ENCODE measurements around the gene JUN. TPM values are rescaled to one million over a fixed set of nuclear protein-coding genes. Genes with fewer than 3 reads are reported as not detected.
A peak's percentile ranks its signal among the peaks of the same experiment; 100 is the strongest.

JUN gene
- total RNA-seq, 2 experiments from 2014 or later = 26.1 to 26.3 TPM

DNA sequence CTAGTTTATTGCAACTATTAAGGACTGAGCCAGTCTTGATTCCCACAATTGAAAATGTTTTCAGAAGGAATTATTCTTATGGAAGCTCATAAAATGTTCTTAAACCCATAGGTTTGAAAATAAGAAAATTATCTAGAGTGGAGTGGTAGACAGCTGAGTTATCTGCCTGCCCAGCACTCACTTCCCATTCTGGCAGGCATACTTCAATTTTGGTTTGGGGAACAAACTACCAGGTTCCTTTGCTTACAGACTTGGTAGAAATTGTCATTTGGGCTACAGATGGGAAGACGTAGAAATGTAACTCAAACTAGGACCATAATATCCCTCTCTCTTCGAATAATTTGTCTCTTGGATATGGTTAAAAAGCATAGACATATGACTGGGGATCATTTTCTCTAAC, 18.4 kb downstream of the JUN start:
- Mint-ChIP-seq H3K9me3 (no peaks in the 10 kb centered on the region), H3K27me3 (peaks cover 12% of the 10 kb centered on the region), H3K4me3 (no peak overlapping the region), H3K27ac (no peak overlapping the region), H3K36me3 (no peaks in the 10 kb centered on the region), H3K4me1 (no peaks in the 10 kb centered on the region)
- no peak for DNase-seq

DNA sequence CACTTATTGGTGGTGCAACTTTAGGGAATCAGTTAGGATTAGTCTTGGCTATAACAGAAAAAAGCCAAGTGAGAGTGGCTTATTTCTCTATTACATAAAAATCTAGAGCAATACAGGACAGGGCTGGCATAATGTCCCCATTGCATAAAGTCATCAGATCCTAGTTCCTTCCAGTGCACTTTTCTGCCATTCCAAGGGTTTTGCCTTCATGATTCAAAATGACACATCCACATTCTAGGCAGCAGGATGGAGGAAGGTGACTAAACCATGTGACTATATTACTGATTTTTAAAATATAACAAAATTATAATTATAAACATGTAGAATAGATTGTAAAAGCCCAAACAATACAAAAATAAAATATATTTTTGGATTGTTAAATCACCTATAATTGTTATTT, 18.8 kb downstream of the JUN start:
- H3K27me3 Mint-ChIP-seq = peaks cover 12% of the 10 kb centered on the region
- no peak for DNase-seq
- no peaks in the 10 kb centered on the region for H3K4me1 Mint-ChIP-seq
- H3K27ac Mint-ChIP-seq = no peak overlapping the region
- no peaks in the 10 kb centered on the region for H3K36me3 Mint-ChIP-seq
- H3K4me3 Mint-ChIP-seq = no peak overlapping the region
- no peaks in the 10 kb centered on the region for H3K9me3 Mint-ChIP-seq

DNA sequence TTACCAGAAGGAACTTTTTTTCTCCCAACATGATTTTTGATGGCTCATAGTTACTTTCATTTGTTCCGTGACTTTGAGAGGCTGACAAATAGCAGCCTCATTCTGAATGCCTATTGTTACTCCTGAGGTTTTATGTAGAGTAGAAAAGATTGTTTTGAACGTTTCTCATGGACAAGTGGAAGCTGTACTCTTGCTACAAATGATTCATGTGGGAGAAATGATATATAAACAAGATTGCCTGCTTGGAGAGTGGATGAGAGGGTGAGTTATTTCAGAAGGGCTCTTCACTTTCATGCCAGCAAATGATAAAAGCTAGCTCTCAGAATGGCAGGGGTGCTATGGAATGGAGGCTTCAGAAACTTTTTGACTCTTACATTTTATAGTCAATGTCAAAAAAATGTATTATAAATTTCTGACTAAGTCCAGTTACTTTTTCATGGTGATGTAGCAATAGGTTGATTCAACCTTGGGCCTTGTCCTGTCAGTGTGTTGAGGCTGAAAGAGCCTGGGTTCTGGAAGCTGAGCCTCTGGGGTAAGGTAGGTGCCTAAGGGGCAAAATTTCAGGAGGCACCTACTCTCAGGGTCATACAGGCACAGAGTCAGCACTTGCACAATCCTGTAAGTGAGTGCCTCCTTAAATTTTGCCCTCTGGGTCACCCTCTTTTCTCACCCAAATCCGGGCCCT, 19.4 kb downstream of the JUN start:
- Mint-ChIP-seq H3K27ac (no peak overlapping the region), H3K4me3 (no peak overlapping the region)

DNA sequence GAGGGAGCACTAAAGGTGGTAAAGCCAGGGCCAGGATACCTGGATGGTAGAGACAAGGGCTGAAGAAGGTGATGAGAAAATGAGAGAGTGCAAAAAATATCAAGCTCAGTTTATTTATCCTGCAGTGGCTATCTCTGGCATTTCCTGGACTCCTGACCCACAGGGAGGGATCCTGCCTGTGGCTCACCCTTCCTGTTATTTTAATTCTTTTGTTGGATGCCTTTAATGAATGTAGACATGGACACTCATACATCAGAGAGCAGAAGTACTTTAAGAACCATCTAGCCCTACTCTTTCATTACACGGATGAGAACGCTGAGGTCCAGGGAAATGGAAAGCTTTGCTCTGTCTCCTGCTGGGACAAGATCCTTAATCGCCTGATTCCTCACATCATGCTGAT, 20.6 kb downstream of the JUN start:
- H3K27me3 Mint-ChIP-seq = peaks cover 9% of the 10 kb centered on the region
- no peaks in the 10 kb centered on the region for H3K9me3 Mint-ChIP-seq
- no peak overlapping the region for H3K27ac Mint-ChIP-seq
- no peaks in the 10 kb centered on the region for H3K4me1 Mint-ChIP-seq
- H3K36me3 Mint-ChIP-seq = no peaks in the 10 kb centered on the region
- no peak for DNase-seq
- H3K4me3 Mint-ChIP-seq = no peak overlapping the region

More for the DNA sequence above, 19.4 kb downstream of the JUN start:
- Mint-ChIP-seq H3K36me3 (no peaks in the 10 kb centered on the region), H3K9me3 (no peaks in the 10 kb centered on the region), H3K4me1 (no peaks in the 10 kb centered on the region), H3K27me3 (peaks cover 9% of the 10 kb centered on the region)
- no peak for DNase-seq

DNA sequence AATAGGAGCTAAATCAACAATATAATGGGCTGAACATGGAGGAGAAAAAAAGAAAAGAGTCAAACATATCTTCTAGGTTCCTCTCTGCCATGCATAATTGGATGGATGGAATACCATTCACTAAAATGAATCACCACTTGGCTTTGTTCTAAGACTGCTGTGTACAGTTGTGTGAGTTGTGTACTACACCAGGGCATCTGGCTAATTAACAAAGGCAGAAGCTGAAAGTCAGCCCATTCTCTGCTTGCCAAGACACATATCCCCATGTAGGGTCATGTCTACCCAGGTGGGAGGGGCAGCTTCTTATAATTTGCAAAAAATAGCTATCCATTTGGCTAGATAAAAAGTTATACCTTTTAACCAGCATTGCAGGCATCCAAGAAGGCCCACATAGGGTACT, 21.0 kb downstream of the JUN start:
- Mint-ChIP-seq H3K36me3 (no peaks in the 10 kb centered on the region), H3K27ac (no peak overlapping the region), H3K4me1 (no peaks in the 10 kb centered on the region), H3K4me3 (no peak overlapping the region), H3K9me3 (no peaks in the 10 kb centered on the region), H3K27me3 (peaks cover 9% of the 10 kb centered on the region)
- no peak for DNase-seq

- Mint-ChIP-seq H3K27me3 (no peaks in the 10 kb centered on the region), H3K27ac (peak overlapping the region; percentile 84), H3K4me1 (peaks cover 38% of the 10 kb centered on the region), H3K9me3 (peaks cover 12% of the 10 kb centered on the region), H3K36me3 (peaks cover 23% of the 10 kb centered on the region), H3K4me3 (peak overlapping the region; percentile 13)
- DNase-seq = peak; percentile 53
Measured at GRCh38 chr1:58755468-58755872, 28.4 kb downstream of the JUN start.

GRCh38 chr1:58754683-58755467, 29.0 kb downstream of the JUN start:
- DNase-seq = no peak
- no peaks in the 10 kb centered on the region for H3K27me3 Mint-ChIP-seq
- H3K9me3 Mint-ChIP-seq = peaks cover 12% of the 10 kb centered on the region
- peaks cover 38% of the 10 kb centered on the region for H3K4me1 Mint-ChIP-seq
- peak overlapping the region; percentile 13 for H3K4me3 Mint-ChIP-seq
- peaks cover 23% of the 10 kb centered on the region for H3K36me3 Mint-ChIP-seq
- peak overlapping the region; percentile 84 for H3K27ac Mint-ChIP-seq

DNA sequence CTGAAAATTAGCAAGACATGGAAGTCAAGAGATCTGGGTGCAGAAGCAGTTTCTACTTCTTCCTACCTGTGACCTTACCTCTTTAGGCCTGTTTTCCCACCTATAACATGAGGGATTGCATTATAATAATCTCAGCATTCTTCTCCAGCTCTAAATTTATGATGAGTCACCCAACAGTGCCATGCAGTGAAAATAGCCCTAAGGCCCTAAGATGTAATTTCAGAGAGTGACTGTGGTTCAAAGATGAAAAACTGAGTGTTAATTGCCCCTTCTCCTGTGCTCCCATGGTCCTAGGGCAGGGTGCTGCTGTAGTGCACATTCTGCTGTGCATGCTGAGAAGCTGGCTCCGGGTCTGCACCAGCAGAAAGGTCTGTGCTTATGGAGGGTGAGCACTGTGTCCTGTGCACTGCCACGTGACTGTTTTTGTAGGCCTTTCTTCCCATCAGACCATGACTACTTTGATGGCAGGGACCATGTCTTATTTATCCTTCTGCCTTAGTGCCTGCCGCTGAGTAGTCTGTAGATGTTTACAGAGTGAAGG, 29.7 kb downstream of the JUN start:
- H3K4me1 Mint-ChIP-seq = peaks cover 38% of the 10 kb centered on the region

DNA sequence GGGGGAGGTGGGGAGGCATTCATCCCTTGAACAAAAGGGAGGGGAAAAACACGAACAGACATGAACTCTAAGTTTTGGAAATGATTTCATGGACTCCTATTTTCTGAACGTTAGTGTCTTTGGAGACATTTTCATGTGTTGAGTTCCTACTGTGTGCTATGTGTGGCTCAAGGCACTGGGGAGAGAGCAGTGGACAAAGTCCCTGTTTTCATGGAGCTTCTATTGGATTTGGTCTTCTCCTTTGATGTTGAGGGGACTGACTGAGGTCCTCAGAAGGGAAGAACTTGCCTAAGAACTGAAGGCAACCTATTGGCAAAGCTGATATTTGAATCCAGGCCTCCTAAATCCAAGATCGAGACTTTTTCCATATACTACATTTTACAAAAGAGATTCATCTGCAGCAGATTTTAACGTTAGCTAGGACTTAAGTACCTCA, 30.4 kb downstream of the JUN start:
- DNase-seq = no peak
- Mint-ChIP-seq H3K9me3 (peaks cover 12% of the 10 kb centered on the region), H3K27ac (no peak overlapping the region), H3K4me1 (peaks cover 38% of the 10 kb centered on the region), H3K36me3 (peaks cover 23% of the 10 kb centered on the region), H3K27me3 (no peaks in the 10 kb centered on the region), H3K4me3 (no peak overlapping the region)

More for the DNA sequence above, 29.7 kb downstream of the JUN start:
- Mint-ChIP-seq H3K4me3 (no peak overlapping the region), H3K36me3 (peaks cover 23% of the 10 kb centered on the region), H3K9me3 (peaks cover 12% of the 10 kb centered on the region), H3K27ac (peak overlapping the region; percentile 84), H3K27me3 (no peaks in the 10 kb centered on the region)
- DNase-seq = no peak

DNA sequence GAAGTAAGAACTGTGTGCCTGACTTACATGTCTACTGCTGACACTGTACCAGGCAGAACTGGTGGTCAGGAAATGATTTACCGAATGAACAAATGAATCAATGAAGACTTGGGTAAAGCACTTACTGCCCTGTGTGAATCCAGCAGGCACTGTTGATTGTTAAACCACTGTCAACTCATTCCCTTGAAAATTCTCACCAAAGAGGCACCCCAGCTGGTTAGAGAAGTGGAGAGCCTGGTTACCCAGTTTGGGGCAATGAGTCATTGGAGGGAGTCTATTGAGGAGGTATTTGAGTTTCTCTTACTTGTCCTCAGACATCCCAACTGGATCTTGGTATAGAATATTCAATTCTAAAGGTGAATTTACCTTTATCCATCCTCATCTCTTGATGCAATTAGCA, 34.2 kb downstream of the JUN start:
- Mint-ChIP-seq H3K27me3 (no peaks in the 10 kb centered on the region), H3K36me3 (peaks cover 7% of the 10 kb centered on the region), H3K4me3 (no peak overlapping the region), H3K9me3 (peaks cover 2% of the 10 kb centered on the region), H3K27ac (no peak overlapping the region), H3K4me1 (peaks cover 15% of the 10 kb centered on the region)
- DNase-seq = no peak

- peaks cover 7% of the 10 kb centered on the region for H3K4me1 Mint-ChIP-seq
Measured at GRCh38 chr1:58748666-58749065, 35.2 kb downstream of the JUN start.

GRCh38 chr1:58746757-58747156, 37.1 kb downstream of the JUN start:
- no peaks in the 10 kb centered on the region for H3K9me3 Mint-ChIP-seq
- no peak for DNase-seq
- no peak overlapping the region for H3K4me3 Mint-ChIP-seq
- no peaks in the 10 kb centered on the region for H3K27me3 Mint-ChIP-seq
- no peak overlapping the region for H3K27ac Mint-ChIP-seq
- H3K36me3 Mint-ChIP-seq = no peaks in the 10 kb centered on the region
- H3K4me1 Mint-ChIP-seq = no peaks in the 10 kb centered on the region

More at GRCh38 chr1:58748666-58749065, 35.2 kb downstream of the JUN start:
- no peak for DNase-seq
- H3K4me3 Mint-ChIP-seq = no peak overlapping the region
- no peaks in the 10 kb centered on the region for H3K36me3 Mint-ChIP-seq
- H3K27me3 Mint-ChIP-seq = no peaks in the 10 kb centered on the region
- H3K27ac Mint-ChIP-seq = no peak overlapping the region
- H3K9me3 Mint-ChIP-seq = no peaks in the 10 kb centered on the region

DNA sequence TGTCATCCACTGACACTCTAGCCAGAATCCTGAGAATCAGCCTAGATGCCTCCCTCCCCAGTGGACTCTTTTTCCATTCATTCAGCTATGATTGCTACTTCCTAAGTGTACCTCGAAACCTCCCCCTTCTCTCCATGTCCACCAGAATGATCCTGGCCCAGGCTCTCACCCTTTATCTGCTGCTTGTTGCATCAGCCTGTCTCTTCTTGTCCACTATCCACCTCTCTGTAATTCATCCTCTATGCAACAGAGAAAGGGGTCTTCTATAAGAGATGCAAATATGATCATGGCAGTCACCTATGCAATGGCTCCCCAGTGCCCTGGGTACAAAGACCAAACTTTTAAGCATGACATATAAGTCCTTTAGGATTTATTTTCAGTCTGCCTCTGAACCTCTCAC, 37.7 kb downstream of the JUN start:
- DNase-seq = no peak
- Mint-ChIP-seq H3K27ac (no peak overlapping the region), H3K27me3 (no peaks in the 10 kb centered on the region), H3K4me1 (no peaks in the 10 kb centered on the region), H3K4me3 (no peak overlapping the region), H3K9me3 (no peaks in the 10 kb centered on the region), H3K36me3 (no peaks in the 10 kb centered on the region)

GRCh38 chr1:58745666-58746065, 38.2 kb downstream of the JUN start:
- Mint-ChIP-seq H3K27ac (no peak overlapping the region), H3K27me3 (no peaks in the 10 kb centered on the region), H3K4me3 (no peak overlapping the region), H3K36me3 (no peaks in the 10 kb centered on the region), H3K9me3 (no peaks in the 10 kb centered on the region), H3K4me1 (no peaks in the 10 kb centered on the region)
- no peak for DNase-seq

DNA sequence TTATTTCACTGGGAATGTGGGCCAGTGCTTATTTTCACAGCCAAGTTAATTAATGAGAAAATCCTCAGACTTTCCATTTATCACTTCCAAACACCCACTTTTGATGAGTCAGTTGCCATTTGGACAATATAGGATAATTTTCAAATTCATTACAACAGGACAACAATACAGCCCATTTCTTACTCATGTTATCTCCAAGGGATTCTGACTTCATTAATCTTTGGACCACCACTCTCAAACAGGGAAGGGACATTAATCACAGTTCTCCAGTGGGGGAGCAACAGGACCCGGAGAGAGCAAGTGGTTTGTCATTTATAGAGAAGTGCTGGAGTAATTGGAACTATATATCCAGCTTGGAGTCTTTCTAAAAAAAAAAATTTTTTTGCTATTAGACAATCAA, 38.7 kb downstream of the JUN start:
- H3K27ac Mint-ChIP-seq = no peak overlapping the region
- H3K4me1 Mint-ChIP-seq = no peaks in the 10 kb centered on the region
- H3K27me3 Mint-ChIP-seq = no peaks in the 10 kb centered on the region
- no peaks in the 10 kb centered on the region for H3K36me3 Mint-ChIP-seq
- DNase-seq = no peak
- H3K4me3 Mint-ChIP-seq = no peak overlapping the region
- H3K9me3 Mint-ChIP-seq = no peaks in the 10 kb centered on the region
